Measurements from ENCODE around the gene DOCK9. TPM values are rescaled to one million over a fixed set of nuclear protein-coding genes. Genes with fewer than 3 reads are reported as not detected.

DOCK9 gene
- polyA plus RNA-seq, 3 donors: 0.01 TPM; not detected in 2

GRCh38 chr13:98792321-98792720 lies 185.5 kb downstream of the DOCK9 start:
- Histone ChIP-seq H2AFZ (ENCODE audit: insufficient read depth, low read depth, low read length, poor library complexity, severe bottlenecking) (no peak overlapping the region), H3K27ac (ENCODE audit: low read depth in 1 of 2, low read length in 2 of 2) (no peak overlapping the region), H3K4me1 (ENCODE audit: control insufficient read depth in 1 of 2, insufficient read depth in 2 of 2, low read length in 2 of 2) (no peaks in the 10 kb centered on the region), H3K79me2 (ENCODE audit: insufficient read depth, low read length) (no peaks in the 10 kb centered on the region), H3K9ac (ENCODE audit: insufficient read depth, low read length, poor library complexity, severe bottlenecking) (no peak overlapping the region), H3K36me3 (replicated peaks in 1 of 2; ENCODE audit: control insufficient read depth in 1 of 2, insufficient read depth in 2 of 2, low read length in 2 of 2) (no peaks in the 10 kb centered on the region), H3K27me3 (ENCODE audit: control insufficient read depth in 2 of 2, insufficient read depth in 2 of 2, low read length in 2 of 2) (no peaks in the 10 kb centered on the region), H3K9me3 (replicated peaks in 1 of 2; ENCODE audit: control insufficient read depth in 1 of 2, insufficient read depth in 1 of 2, low read length in 2 of 2) (no peaks in the 10 kb centered on the region), H3K4me3 (replicated peaks in 1 of 3; ENCODE audit: low read depth in 2 of 3, low read length in 3 of 3) (no peak overlapping the region), H3K4me2 (replicated peaks; ENCODE audit: extremely low read depth, low read length, poor library complexity, severe bottlenecking) (no peak overlapping the region), H4K20me1 (ENCODE audit: insufficient read depth, low read length) (no peaks in the 10 kb centered on the region)
- Mint-ChIP-seq H3K4me3 (no peak overlapping the region), H3K27ac (no peak overlapping the region), H3K27me3 (ENCODE audit: low read depth in 3 of 3) (peaks cover 1 to 17% (median 8%) of the 10 kb centered on the region in 3 donors), H3K9me3 (peaks cover 0 to 2% (median 2%) of the 10 kb centered on the region in 7 donors), H3K4me1 (no peaks in the 10 kb centered on the region), H3K36me3 (no peaks in the 10 kb centered on the region)
- intact Hi-C loops (cut with micrococcal nuclease): no loop called here
- DNase-seq: no peak
- TF ChIP-seq, protein P1, sequence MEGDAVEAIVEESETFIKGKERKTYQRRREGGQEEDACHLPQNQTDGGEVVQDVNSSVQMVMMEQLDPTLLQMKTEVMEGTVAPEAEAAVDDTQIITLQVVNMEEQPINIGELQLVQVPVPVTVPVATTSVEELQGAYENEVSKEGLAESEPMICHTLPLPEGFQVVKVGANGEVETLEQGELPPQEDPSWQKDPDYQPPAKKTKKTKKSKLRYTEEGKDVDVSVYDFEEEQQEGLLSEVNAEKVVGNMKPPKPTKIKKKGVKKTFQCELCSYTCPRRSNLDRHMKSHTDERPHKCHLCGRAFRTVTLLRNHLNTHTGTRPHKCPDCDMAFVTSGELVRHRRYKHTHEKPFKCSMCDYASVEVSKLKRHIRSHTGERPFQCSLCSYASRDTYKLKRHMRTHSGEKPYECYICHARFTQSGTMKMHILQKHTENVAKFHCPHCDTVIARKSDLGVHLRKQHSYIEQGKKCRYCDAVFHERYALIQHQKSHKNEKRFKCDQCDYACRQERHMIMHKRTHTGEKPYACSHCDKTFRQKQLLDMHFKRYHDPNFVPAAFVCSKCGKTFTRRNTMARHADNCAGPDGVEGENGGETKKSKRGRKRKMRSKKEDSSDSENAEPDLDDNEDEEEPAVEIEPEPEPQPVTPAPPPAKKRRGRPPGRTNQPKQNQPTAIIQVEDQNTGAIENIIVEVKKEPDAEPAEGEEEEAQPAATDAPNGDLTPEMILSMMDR (IDR thresholded peaks at IDR 0.05): no peak
- 100% methylated on average over 1 of the region's 9 CpGs for WGBS (ENCODE audit: insufficient coverage)

GRCh38 chr13:98791611-98792010 lies 186.3 kb downstream of the DOCK9 start:
- H3K9ac ChIP-seq (ENCODE audit: insufficient read depth, low read length, poor library complexity, severe bottlenecking): no peak overlapping the region
- H3K36me3 Mint-ChIP-seq: no peaks in the 10 kb centered on the region
- 94% methylated on average over 6 of the region's 7 CpGs for WGBS (ENCODE audit: insufficient coverage)
- H3K4me1 ChIP-seq (ENCODE audit: control insufficient read depth in 1 of 2, insufficient read depth in 2 of 2, low read length in 2 of 2): no peaks in the 10 kb centered on the region
- no peak overlapping the region for H2AFZ ChIP-seq (ENCODE audit: insufficient read depth, low read depth, low read length, poor library complexity, severe bottlenecking)
- H3K27ac Mint-ChIP-seq: no peak overlapping the region
- H3K27ac ChIP-seq (ENCODE audit: low read depth in 1 of 2, low read length in 2 of 2): no peak overlapping the region
- H4K20me1 ChIP-seq (ENCODE audit: insufficient read depth, low read length): no peaks in the 10 kb centered on the region
- H3K4me3 Mint-ChIP-seq: peak overlapping the region in 1 of 2 donors; percentile 17
- H3K4me2 ChIP-seq (replicated peaks; ENCODE audit: extremely low read depth, low read length, poor library complexity, severe bottlenecking): no peak overlapping the region
- no peaks in the 10 kb centered on the region for H3K36me3 ChIP-seq (replicated peaks in 1 of 2; ENCODE audit: control insufficient read depth in 1 of 2, insufficient read depth in 2 of 2, low read length in 2 of 2)
- no peaks in the 10 kb centered on the region for H3K4me1 Mint-ChIP-seq
- no peaks in the 10 kb centered on the region for H3K27me3 ChIP-seq (ENCODE audit: control insufficient read depth in 2 of 2, insufficient read depth in 2 of 2, low read length in 2 of 2)
- intact Hi-C loops (cut with micrococcal nuclease): no loop called here
- H3K27me3 Mint-ChIP-seq (ENCODE audit: low read depth in 3 of 3): peaks cover 1 to 22% (median 8%) of the 10 kb centered on the region in 3 donors
- H3K4me3 ChIP-seq (replicated peaks in 1 of 3; ENCODE audit: low read depth in 2 of 3, low read length in 3 of 3): no peak overlapping the region
- peaks cover 0 to 2% (median 2%) of the 10 kb centered on the region in 7 donors for H3K9me3 Mint-ChIP-seq
- no peaks in the 10 kb centered on the region for H3K9me3 ChIP-seq (replicated peaks in 1 of 2; ENCODE audit: control insufficient read depth in 1 of 2, insufficient read depth in 1 of 2, low read length in 2 of 2)
- DNase-seq: no peak
- TF ChIP-seq, protein P1 (IDR thresholded peaks at IDR 0.05): no peak
- H3K79me2 ChIP-seq (ENCODE audit: insufficient read depth, low read length): no peaks in the 10 kb centered on the region

All from CD14-positive monocyte (primary cell).